ENCODE data around the gene SPSB1.

- no peak for TF ChIP-seq POLR2AphosphoS5 (IDR thresholded peaks at IDR 0.05; ENCODE audit: low read length)
- no peak for TF ChIP-seq CREB1 (IDR thresholded peaks at IDR 0.05; ENCODE audit: low read depth)
- TF ChIP-seq SUPT20H (IDR thresholded peaks at IDR 0.05; ENCODE audit: borderline replicate concordance, control insufficient read depth, low read depth, low read length) = no peak
- TF ChIP-seq FOXK2 (IDR thresholded peaks at IDR 0.05) = no peak
Measured at GRCh38 chr1:9303916-9304315, 11.2 kb downstream of the SPSB1 start.

Data from GM12878 (cell line).